DMS 273 treated with DMSO at 0.1 percent for 48 hours (cell line): Measurements from ENCODE around the gene NUP107.
"Not testable (repeated sequence)": the region's sequence is repeated elsewhere in the genome, so short reads cannot be mapped to it uniquely, and the experiment has no call there.

Source experiments
- DNase-seq: peaks from one replicate; lab custom pipeline; 2025; lab: John Stamatoyannopoulos, UW

The NUP107 gene

GRCh38 chr12:68686595-68687521 is at the start of gene NUP107:
Gene NUP107, plus strand, starts transcription at chr12:68686978. Its CDS starts 88 bp downstream, at chr12:68687066.
- DNase-seq = peak; percentile 89

GRCh38 chr12:68637439-68637838 is 49.3 kb upstream of the NUP107 start:
- DNase-seq = not testable (repeated sequence)

- DNase-seq = no peak
These were observed 48.6 kb upstream of the NUP107 start for GRCh38 chr12:68638171-68638570.

- no peak for DNase-seq
These were observed 47.9 kb upstream of the NUP107 start for GRCh38 chr12:68638721-68639395.

- DNase-seq = no peak
These were observed 47.4 kb upstream of the NUP107 start for GRCh38 chr12:68639396-68639767.

GRCh38 chr12:68641138-68641537 is 45.6 kb upstream of the NUP107 start:
- no peak for DNase-seq

- DNase-seq = no peak
These were observed 40.3 kb upstream of the NUP107 start for GRCh38 chr12:68646484-68646883.

GRCh38 chr12:68647507-68647906 is 39.3 kb upstream of the NUP107 start:
- DNase-seq = no peak

GRCh38 chr12:68648179-68648578 is 38.6 kb upstream of the NUP107 start:
- no peak for DNase-seq

GRCh38 chr12:68665016-68665569 is 21.7 kb upstream of the NUP107 start:
- DNase-seq = no peak

- DNase-seq = no peak
These were observed 19.5 kb upstream of the NUP107 start for GRCh38 chr12:68667291-68667690.

- no peak for DNase-seq
These were observed 18.9 kb upstream of the NUP107 start for GRCh38 chr12:68667896-68668295.

- no peak for DNase-seq
These were observed 15.6 kb upstream of the NUP107 start for GRCh38 chr12:68671179-68671578.

- no peak for DNase-seq
These were observed 13.0 kb upstream of the NUP107 start for GRCh38 chr12:68673788-68674187.

- no peak for DNase-seq
These were observed 12.4 kb upstream of the NUP107 start for GRCh38 chr12:68674376-68674775.

GRCh38 chr12:68675101-68675842 is 11.5 kb upstream of the NUP107 start:
- no peak for DNase-seq

GRCh38 chr12:68676854-68677253 is 9.9 kb upstream of the NUP107 start:
- DNase-seq = not testable (repeated sequence)

- DNase-seq = no peak
These were observed 550 bp upstream of the NUP107 start for GRCh38 chr12:68686262-68686594.

GRCh38 chr12:68695454-68695853 is 8.7 kb downstream of the NUP107 start:
- no peak for DNase-seq

GRCh38 chr12:68699486-68699885 is 12.7 kb downstream of the NUP107 start:
- DNase-seq = no peak

- DNase-seq = no peak
These were observed 41.0 kb downstream of the NUP107 start for GRCh38 chr12:68727776-68728175.

- DNase-seq = no peak
These were observed 46.9 kb downstream of the NUP107 start for GRCh38 chr12:68733661-68734071.
